Heart right ventricle (tissue), 16 donors: Measurements from ENCODE around the gene JMJD7. TPM values are rescaled to one million over a fixed set of nuclear protein-coding genes. Genes with fewer than 3 reads are reported as not detected.

ENCODE experiments used
- ATAC-seq, 8 donors: fragments of 200-7000 bp; cut with Tn5 transposase; one replicate each; pipeline ENCODE4 v1.9.1; 2020; ENCODE audit warnings: mild to moderate bottlenecking in 8 of 8, moderate library complexity in 8 of 8, moderate number of reproducible peaks in 1 of 8
- DNase-seq, 2 donors: peaks; one replicate each; pipeline ENCODE4 v3.0.0-alpha.2; 2020
- H3K27ac ChIP-seq, 10 donors: fragments of 200-600 bp; sonication (generic) in 2 of 10; one replicate each; pipeline versions ENCODE4 v1.5.0 to v1.8.0; 2020 to 2022; ENCODE audit warnings: mild to moderate bottlenecking in 3 of 10
- H3K27me3 ChIP-seq, 7 donors: fragments of 200-600 bp; one replicate each; pipeline ENCODE4 v1.8.0; 2021 to 2022; ENCODE audit warnings: mild to moderate bottlenecking in 2 of 7
- H3K36me3 ChIP-seq, 9 donors: fragments of 200-600 bp; sonication (generic) in 1 of 9; one replicate each; pipeline versions ENCODE4 v1.5.0 to v1.8.0; 2020 to 2022; ENCODE audit warnings: mild to moderate bottlenecking in 2 of 9
- H3K4me1 ChIP-seq, 9 donors: fragments of 200-600 bp; sonication (generic) in 1 of 9; one replicate each; pipeline versions ENCODE4 v1.5.0 to v1.8.0; 2020 to 2022; ENCODE audit warnings: mild to moderate bottlenecking in 4 of 9
- H3K4me3 ChIP-seq, 10 donors: fragments of 200-600 bp; sonication (generic) in 2 of 10; one replicate each; pipeline versions ENCODE4 v1.5.0 to v1.8.0; 2020 to 2022; ENCODE audit warnings: mild to moderate bottlenecking in 7 of 10, moderate library complexity in 2 of 10
- H3K9me3 ChIP-seq, 11 donors: fragments of 200-600 bp in 10 of 11; sonication (generic) in 2 of 11; one replicate each; pipeline versions ENCODE4 v1.5.0 to v1.8.0; 2013 to 2022; ENCODE audit warnings: mild to moderate bottlenecking in 2 of 11, control low read depth in 1 of 11, moderate library complexity in 1 of 11
- WGBS, 2 donors: extraction: QIAGEN DNeasy Blood & Tissue Kit; methylation state at CpG; one replicate each; pipeline ENCODE4 v1.1.7; 2013; ENCODE audit warnings: inconsistent platforms in 1 of 2; 5-methylcytosine and 5-hydroxymethylcytosine counted together
- intact Hi-C, 10 donors: fragments of 100-400 bp; cut with DNase I; formaldehyde crosslinking; loops; one replicate each; pipeline versions ENCODE4 v1.11.1 to v1.14.2; 2022
- polyA plus RNA-seq, 2 donors: library from polyadenylated mRNA; stranded (reverse); fragments of 200-250 nt; gene quantifications; one replicate each; pipeline ENCODE4 v1.2.3, GENCODE V29; 2013
- total RNA-seq, 10 donors: library from RNA; stranded (reverse); fragmentation: NEBNext Ultra II Directional in 3 of 10; extraction: Animal tissue kit (Norgen Biotek cat#: 25700) in 3 of 10; gene quantifications; one replicate each; pipeline versions ENCODE4 v1.2.1 to v1.2.4, GENCODE V29; 2021 to 2023
- TF ChIP-seq, protein P1 (sequence below), 9 donors: fragments of 200-600 bp; sonication (generic) in 2 of 9; IDR thresholded peaks; one replicate each; pipeline versions ENCODE4 v1.5.0 to v1.8.0; 2021 to 2022; ENCODE audit warnings: antibody characterized with exemption in 9 of 9, mild to moderate bottlenecking in 5 of 9, moderate library complexity in 1 of 9
- donor health status: Arrhythmogenic right ventricular cardiomyopathy.
- donor health status: ischemic (EF 13 %, LVEDD 7.1; RV severe dilation, severe dysfunction).
- donor health status: healthy with polysubstance abuse.
- donor health status: DM: no; HTN: yes; CAD: no.
- donor health status: DM: no; HTN: no; CAD: no.
- donor health status: ischemic (EF 25% LVEDD 6.9; RV normal size, moderate dysfunction).
- donor health status: ischemic (EF 25% LVEDD 5.7; RV mildly dilated, moderate dysfunction).
- donor health status: healthy.
- donor health status: DM: yes; HTN: yes; CAD: no.
- donor health status: Ischemic cardiomyopathy.
- donor health status: ischemic (EF 35%, LVEDD 5.7; RV mildly dilated, moderate dysfunction).
- donor health status: nonischemic (EF 11% LVEDD 7.7; RV severe dilation, severe dysfunction).
- donor health status: DM: yes; HTN: yes; CAD: no.
- donor health status: PGD.
- donor health status: ischemic (EF 29% LVEDD 5.4; RV normal size, mild dysfunction).
- donor health status: nonischemic (EF 23%, LVEDD 6.1; RV moderate dilation, normal function).

JMJD7 gene
- total and polyA plus RNA-seq, 12 donors: 8.6 to 23.0 (median 12.9) TPM

DNA sequence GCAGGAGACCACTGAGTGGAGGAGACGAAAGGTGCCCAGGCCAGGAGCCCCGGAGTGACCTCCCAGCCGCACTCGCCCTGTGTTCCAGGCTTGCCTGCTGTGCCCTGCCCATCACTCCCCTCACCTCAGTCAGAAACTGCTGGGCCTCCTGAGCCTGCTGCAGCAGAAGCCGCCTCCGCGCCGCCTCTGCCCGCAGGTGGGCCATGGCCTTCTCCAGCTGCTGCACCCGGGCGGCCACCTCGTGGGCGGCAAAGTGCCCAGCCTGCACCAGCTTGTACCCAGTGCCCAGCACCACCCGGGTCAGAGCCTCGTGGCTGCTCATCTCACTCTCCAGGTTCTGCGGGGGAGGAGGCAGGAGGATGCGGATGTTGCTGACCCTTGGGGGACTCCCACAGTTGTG is 28.4 kb downstream of the JMJD7 start:
- H3K4me1 ChIP-seq: peaks cover 0 to 5% (median 0%) of the 10 kb centered on the region in 9 donors
- H3K9me3 ChIP-seq: no peaks in the 10 kb centered on the region
- 94 to 97% methylated on average over 17 of the region's 17 CpGs for WGBS, 2 donors
- no peak for DNase-seq
- H3K27ac ChIP-seq: no peak overlapping the region
- ATAC-seq: no peak
- TF ChIP-seq, protein P1, sequence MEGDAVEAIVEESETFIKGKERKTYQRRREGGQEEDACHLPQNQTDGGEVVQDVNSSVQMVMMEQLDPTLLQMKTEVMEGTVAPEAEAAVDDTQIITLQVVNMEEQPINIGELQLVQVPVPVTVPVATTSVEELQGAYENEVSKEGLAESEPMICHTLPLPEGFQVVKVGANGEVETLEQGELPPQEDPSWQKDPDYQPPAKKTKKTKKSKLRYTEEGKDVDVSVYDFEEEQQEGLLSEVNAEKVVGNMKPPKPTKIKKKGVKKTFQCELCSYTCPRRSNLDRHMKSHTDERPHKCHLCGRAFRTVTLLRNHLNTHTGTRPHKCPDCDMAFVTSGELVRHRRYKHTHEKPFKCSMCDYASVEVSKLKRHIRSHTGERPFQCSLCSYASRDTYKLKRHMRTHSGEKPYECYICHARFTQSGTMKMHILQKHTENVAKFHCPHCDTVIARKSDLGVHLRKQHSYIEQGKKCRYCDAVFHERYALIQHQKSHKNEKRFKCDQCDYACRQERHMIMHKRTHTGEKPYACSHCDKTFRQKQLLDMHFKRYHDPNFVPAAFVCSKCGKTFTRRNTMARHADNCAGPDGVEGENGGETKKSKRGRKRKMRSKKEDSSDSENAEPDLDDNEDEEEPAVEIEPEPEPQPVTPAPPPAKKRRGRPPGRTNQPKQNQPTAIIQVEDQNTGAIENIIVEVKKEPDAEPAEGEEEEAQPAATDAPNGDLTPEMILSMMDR (IDR thresholded peaks at IDR 0.05): no peak
- no peaks in the 10 kb centered on the region for H3K27me3 ChIP-seq
- intact Hi-C loops: no loop called here
- H3K4me3 ChIP-seq: no peak overlapping the region
- no peaks in the 10 kb centered on the region for H3K36me3 ChIP-seq

DNA sequence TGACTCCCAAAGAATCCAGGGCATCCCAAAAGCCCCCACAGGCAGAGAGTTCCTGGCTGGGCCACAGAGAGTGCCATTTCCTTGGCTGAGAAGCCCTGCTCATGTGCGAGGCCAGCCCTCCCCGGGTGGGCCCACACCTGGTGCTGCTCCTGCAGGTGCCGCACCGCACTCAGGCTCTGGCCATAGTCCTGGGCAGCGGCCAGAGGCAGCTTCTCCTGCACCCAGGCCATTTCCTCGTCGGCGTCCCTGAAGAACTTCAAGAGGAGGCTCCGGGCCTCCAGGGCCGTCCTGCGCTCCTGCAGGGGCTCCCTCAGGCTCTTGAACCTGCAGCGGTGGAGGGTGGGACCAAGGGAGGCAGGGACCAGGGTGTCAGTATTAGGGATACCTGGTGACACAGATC is 28.8 kb downstream of the JMJD7 start:
- DNase-seq (no peak), ATAC-seq (no peak)
- intact Hi-C loops: no loop called here
- Histone ChIP-seq H3K4me3 (no peak overlapping the region), H3K27ac (no peak overlapping the region), H3K36me3 (no peaks in the 10 kb centered on the region), H3K27me3 (no peaks in the 10 kb centered on the region), H3K9me3 (no peaks in the 10 kb centered on the region), H3K4me1 (peaks cover 0 to 5% (median 0%) of the 10 kb centered on the region in 9 donors)
- WGBS, 2 donors: 94 to 96% methylated on average over 12 of the region's 12 CpGs
- TF ChIP-seq, protein P1 (IDR thresholded peaks at IDR 0.05): no peak

DNA sequence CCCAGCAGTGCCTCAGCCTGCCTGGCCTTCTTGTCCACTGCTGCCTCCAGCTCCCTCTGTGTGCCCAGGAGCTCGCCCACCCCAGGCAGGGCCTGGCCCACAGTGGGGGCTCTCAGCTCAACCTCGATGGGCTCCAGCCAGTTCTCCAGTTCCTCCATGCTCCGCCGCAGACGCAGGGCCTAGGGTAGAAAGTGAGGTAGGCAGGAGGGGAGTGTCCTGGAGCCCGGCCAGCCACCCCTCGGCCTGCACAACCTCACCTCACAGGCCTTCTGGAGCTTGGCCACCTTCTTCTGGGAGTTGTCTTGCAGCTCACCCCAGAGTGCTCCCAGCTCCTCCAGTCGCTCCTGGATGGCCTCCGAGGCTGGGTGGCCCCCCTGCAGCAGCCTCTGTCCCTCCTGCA is 29.4 kb downstream of the JMJD7 start:
- ATAC-seq (no peak), DNase-seq (no peak)
- H3K27ac ChIP-seq: no peak overlapping the region
- no peak overlapping the region for H3K4me3 ChIP-seq
- 90 to 92% methylated on average over 9 of the region's 9 CpGs for WGBS, 2 donors
- TF ChIP-seq, protein P1 (IDR thresholded peaks at IDR 0.05): no peak
- H3K4me1 ChIP-seq: peaks cover 0 to 5% (median 0%) of the 10 kb centered on the region in 9 donors
- no peaks in the 10 kb centered on the region for H3K27me3 ChIP-seq
- H3K36me3 ChIP-seq: peaks cover 0 to 4% (median 0%) of the 10 kb centered on the region in 9 donors
- H3K9me3 ChIP-seq: no peaks in the 10 kb centered on the region
- intact Hi-C loops: no loop called here

DNA sequence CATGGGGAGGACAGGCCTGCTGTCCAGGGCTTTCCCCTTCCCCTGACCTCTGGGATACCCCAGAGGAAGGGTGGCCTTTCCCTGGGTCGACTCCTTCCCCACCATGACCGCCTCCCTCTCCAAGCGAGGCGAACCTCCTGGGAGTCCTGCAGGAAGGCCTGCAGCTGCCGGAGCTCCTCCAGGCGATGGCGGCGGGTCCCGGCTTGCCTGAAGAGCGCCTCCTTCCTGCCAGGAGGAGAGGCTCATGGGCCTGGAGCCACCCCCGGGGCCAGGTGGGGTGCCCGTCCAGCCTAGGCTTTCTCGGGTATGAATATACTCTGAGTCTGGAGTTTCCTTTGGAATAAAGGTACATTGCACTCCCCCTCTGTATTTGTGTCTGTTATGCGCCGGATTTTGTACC is 30.9 kb downstream of the JMJD7 start:
- intact Hi-C loops: no loop called here
- Histone ChIP-seq H3K27me3 (no peaks in the 10 kb centered on the region), H3K36me3 (peaks cover 0 to 7% (median 0%) of the 10 kb centered on the region in 9 donors), H3K27ac (no peak overlapping the region), H3K4me3 (no peak overlapping the region), H3K4me1 (peaks cover 0 to 5% (median 0%) of the 10 kb centered on the region in 9 donors), H3K9me3 (no peaks in the 10 kb centered on the region)
- 85% methylated on average over 15 of the region's 15 CpGs for WGBS, 2 donors
- DNase-seq: no peak
- no peak for ATAC-seq
- TF ChIP-seq, protein P1 (IDR thresholded peaks at IDR 0.05): no peak
